ENCODE measurements around the gene WRAP53.

The WRAP53 gene

GRCh38 chr17:7745748-7746470, 57.6 kb downstream of the WRAP53 start:
- DNase-seq (ENCODE audit: low read depth in 2 of 2) = no peak

- no peak for DNase-seq (ENCODE audit: low read depth in 2 of 2)
These were observed 59.4 kb downstream of the WRAP53 start for GRCh38 chr17:7747635-7748071.

DNA sequence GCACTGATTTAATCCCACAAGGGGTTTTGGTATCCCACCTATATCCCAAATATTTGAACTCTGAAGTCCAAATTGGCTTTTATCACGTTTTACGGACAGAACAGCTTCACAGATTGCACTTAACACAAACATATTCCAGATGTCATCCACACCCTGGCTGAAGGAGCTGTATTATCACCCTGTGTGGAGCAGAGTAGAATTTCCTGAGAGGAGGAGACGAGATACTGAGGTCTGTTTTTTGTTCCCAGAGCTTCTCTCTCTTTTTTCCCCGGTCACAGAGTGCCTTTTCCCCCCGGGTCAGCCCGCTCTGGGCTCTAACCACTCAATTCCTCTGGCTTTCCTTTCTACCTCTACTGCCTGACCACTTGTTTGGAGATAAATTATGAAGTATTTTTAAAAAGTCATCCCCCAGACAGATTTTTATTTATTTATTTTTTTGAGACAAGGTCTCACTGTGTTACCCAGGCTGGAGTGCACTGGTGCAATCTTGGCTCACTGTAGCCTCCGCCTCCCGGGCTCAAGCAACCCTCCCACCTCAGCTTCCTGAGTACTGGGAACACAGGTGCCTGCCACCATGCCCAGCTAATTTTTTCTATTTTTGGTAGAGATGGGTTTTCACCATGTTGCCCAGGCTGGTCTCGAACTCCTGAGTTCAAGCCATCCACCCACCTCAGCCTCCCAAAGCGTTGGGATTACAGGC, 59.9 kb downstream of the WRAP53 start:
- DNase-seq (ENCODE audit: low read depth in 2 of 2) = no peak

DNA sequence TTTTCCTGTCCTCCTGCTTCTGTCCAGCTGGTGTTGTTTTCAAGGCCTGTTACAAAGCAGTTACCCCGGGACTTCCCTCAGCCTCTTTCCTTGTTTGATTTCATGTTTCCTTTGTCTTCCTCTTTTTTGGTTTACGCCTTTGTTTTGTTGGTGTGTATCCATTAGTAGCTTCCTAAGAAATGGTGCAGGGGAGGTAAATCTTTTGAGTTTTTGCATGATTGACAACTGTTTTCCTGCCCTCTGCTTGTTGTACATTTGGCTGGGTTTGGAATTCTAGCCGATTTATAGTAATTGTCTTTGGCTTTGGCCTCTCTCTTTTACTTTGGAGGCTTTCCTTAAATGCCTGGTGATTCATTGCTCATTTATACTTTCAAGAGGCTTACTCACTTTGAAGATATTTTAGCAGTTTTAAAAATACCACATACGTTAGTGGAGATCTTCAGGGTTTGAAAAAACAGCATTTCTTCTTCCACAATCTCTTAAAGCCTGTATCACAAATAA, 62.1 kb downstream of the WRAP53 start:
- DNase-seq (ENCODE audit: low read depth in 2 of 2) = no peak
